ENCODE measurements around the gene PPP2CA.
"Not testable (repeated sequence)": the region's sequence is repeated elsewhere in the genome, so short reads cannot be mapped to it uniquely, and the experiment has no call there.

The PPP2CA gene

DNA sequence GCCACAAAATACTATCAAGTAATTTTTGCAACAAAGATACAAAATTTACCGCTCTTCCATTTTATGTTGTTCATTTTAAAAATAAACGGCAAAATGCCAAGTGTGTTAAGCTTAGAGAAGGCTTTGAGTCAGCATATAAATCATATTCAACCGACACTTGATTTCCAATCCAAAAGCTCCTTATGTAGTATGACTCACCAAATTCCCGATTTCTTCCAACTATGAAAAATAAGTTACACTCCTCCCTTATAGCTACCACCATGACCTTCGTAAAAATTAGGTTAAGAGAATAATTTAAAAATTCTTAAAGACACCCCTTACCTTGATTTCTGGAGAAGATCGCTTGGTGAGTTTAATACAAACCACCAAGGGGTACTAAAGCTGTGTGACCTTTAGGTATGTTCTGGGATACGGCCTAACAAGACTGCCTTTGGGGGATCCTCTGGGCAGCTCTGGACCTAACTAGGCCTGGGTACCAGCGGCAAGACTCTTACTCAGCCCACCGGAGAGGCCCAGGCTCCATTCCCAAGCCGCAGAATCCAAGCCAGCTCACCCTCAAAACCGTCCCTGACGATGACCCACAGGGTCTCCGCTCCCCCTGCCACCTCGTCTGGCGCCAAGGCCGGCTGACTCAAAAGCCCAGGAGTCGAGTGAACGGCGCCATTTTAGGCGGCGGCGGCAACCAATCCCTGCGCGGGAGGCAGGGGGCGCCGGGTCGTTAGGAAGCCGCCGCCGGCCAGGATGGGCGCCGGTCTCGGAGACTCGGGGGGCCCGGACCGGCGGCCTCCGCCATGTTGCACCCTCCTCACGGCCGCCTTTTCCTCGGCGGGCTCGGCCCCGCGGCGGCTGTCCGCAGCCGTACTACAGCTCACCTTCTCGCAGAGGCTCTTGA lies 739 bp downstream of the PPP2CA start:
- peak overlapping the region; percentile 100 for H3K27ac Mint-ChIP-seq

GRCh38 chr5:134223406-134224248 lies 2.2 kb downstream of the PPP2CA start:
- TF ChIP-seq, protein P1, sequence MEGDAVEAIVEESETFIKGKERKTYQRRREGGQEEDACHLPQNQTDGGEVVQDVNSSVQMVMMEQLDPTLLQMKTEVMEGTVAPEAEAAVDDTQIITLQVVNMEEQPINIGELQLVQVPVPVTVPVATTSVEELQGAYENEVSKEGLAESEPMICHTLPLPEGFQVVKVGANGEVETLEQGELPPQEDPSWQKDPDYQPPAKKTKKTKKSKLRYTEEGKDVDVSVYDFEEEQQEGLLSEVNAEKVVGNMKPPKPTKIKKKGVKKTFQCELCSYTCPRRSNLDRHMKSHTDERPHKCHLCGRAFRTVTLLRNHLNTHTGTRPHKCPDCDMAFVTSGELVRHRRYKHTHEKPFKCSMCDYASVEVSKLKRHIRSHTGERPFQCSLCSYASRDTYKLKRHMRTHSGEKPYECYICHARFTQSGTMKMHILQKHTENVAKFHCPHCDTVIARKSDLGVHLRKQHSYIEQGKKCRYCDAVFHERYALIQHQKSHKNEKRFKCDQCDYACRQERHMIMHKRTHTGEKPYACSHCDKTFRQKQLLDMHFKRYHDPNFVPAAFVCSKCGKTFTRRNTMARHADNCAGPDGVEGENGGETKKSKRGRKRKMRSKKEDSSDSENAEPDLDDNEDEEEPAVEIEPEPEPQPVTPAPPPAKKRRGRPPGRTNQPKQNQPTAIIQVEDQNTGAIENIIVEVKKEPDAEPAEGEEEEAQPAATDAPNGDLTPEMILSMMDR (IDR thresholded peaks at IDR 0.05) = no peak
- H3K4me1 Mint-ChIP-seq = peaks cover 58% of the 10 kb centered on the region
- peak overlapping the region; percentile 82 for H3K27ac Mint-ChIP-seq
- H3K9me3 Mint-ChIP-seq = peaks cover 4% of the 10 kb centered on the region
- peaks cover 6% of the 10 kb centered on the region for H3K27me3 Mint-ChIP-seq (ENCODE audit: low read depth, poor library complexity)
- peak overlapping the region; percentile 99 for H3K4me3 Mint-ChIP-seq
- DNase-seq = no peak
- peaks cover 48% of the 10 kb centered on the region for H3K36me3 Mint-ChIP-seq (ENCODE audit: low read depth)

More for the DNA sequence above, 739 bp downstream of the PPP2CA start:
- peak; percentile 81 for DNase-seq
- TF ChIP-seq, protein P1 (IDR thresholded peaks at IDR 0.05) = no peak
- Mint-ChIP-seq H3K27me3 (ENCODE audit: low read depth, poor library complexity) (peaks cover 9% of the 10 kb centered on the region), H3K4me3 (peak overlapping the region; percentile 99), H3K4me1 (peaks cover 55% of the 10 kb centered on the region), H3K36me3 (ENCODE audit: low read depth) (peaks cover 32% of the 10 kb centered on the region), H3K9me3 (peaks cover 4% of the 10 kb centered on the region)

GRCh38 chr5:134221690-134222089 lies 4.2 kb downstream of the PPP2CA start:
- not testable (repeated sequence) for DNase-seq; H3K27ac Mint-ChIP-seq; H3K27me3 Mint-ChIP-seq (ENCODE audit: low read depth, poor library complexity); H3K4me3 Mint-ChIP-seq
- peaks cover 67% of the 10 kb centered on the region for H3K36me3 Mint-ChIP-seq (ENCODE audit: low read depth)
- peaks cover 22% of the 10 kb centered on the region for H3K9me3 Mint-ChIP-seq
- peaks cover 47% of the 10 kb centered on the region for H3K4me1 Mint-ChIP-seq

DNA sequence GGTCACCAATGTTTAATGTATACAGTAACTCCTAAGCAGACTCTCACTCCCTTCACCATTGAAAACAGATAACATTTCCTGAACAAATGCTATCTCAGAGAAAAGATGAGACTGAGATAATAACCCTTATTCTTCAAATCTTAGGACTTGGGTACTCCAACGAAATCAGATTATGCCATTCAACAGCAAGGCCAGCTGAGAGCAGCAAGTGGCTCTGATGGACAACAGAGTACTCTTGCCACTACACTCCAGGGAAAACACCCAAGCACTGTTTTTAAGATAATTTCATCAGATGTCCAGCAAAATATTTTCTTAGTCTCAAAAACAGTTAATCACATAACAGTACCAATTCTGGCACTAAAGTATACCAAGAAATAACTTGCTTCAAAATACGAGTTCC lies 10.1 kb downstream of the PPP2CA start:
- Mint-ChIP-seq H3K9me3 (peaks cover 65% of the 10 kb centered on the region), H3K4me1 (peaks cover 9% of the 10 kb centered on the region), H3K27ac (no peak overlapping the region), H3K4me3 (no peak overlapping the region), H3K27me3 (ENCODE audit: low read depth, poor library complexity) (no peaks in the 10 kb centered on the region), H3K36me3 (ENCODE audit: low read depth) (peaks cover 91% of the 10 kb centered on the region)
- DNase-seq = no peak
- TF ChIP-seq, protein P1 (IDR thresholded peaks at IDR 0.05) = no peak

- H3K27me3 Mint-ChIP-seq (ENCODE audit: low read depth, poor library complexity); DNase-seq; H3K4me3 Mint-ChIP-seq; H3K27ac Mint-ChIP-seq: not testable (repeated sequence)
- Mint-ChIP-seq H3K4me1 (peaks cover 17% of the 10 kb centered on the region), H3K36me3 (ENCODE audit: low read depth) (peaks cover 76% of the 10 kb centered on the region), H3K9me3 (peaks cover 41% of the 10 kb centered on the region)
These were observed 14.4 kb downstream of the PPP2CA start for GRCh38 chr5:134211263-134212031.

- peaks cover 19% of the 10 kb centered on the region for H3K4me1 Mint-ChIP-seq
- TF ChIP-seq, protein P1 (IDR thresholded peaks at IDR 0.05) = no peak
- DNase-seq = no peak
- H3K27ac Mint-ChIP-seq = peak overlapping the region; percentile 88
- H3K4me3 Mint-ChIP-seq = no peak overlapping the region
- peaks cover 31% of the 10 kb centered on the region for H3K9me3 Mint-ChIP-seq
- no peaks in the 10 kb centered on the region for H3K27me3 Mint-ChIP-seq (ENCODE audit: low read depth, poor library complexity)
- H3K36me3 Mint-ChIP-seq (ENCODE audit: low read depth) = peaks cover 78% of the 10 kb centered on the region
These were observed 16.2 kb downstream of the PPP2CA start for GRCh38 chr5:134209477-134210245.

Measured in nephron progenitor cell (in vitro differentiated cells).